Central memory CD8-positive, alpha-beta T cell (primary cell): Measurements from ENCODE around the gene DBR1.

Source experiments
- ATAC-seq: fragments of 150-1000 bp; cut with Tn5 transposase; replicated peaks from 2 replicates; pipeline ENCODE4 v1.10.0; 2022; ENCODE audit warnings: mild to moderate bottlenecking, moderate FRiP score, moderate number of reproducible peaks; ENCODE audit not compliant: poor library complexity, severe bottlenecking; ENCODE audit errors: extremely low read depth
- DNase-seq, 2 donors: peaks; one replicate each; pipeline ENCODE4 v3.0.0; 2021; ENCODE audit warnings: low spot score in 2 of 2
- H3K27ac Mint-ChIP-seq: one replicate; pipeline ENCODE4 v1.8.0; 2022; ENCODE audit warnings: low read depth, mild to moderate bottlenecking, moderate library complexity, mixed read lengths
- H3K27me3 Mint-ChIP-seq: one replicate; pipeline ENCODE4 v1.8.0; 2022; ENCODE audit warnings: mixed read lengths
- H3K36me3 Mint-ChIP-seq: one replicate; pipeline ENCODE4 v1.8.0; 2022; ENCODE audit warnings: mild to moderate bottlenecking, moderate library complexity, mixed read lengths; ENCODE audit not compliant: insufficient read depth
- H3K4me1 Mint-ChIP-seq: one replicate; pipeline ENCODE4 v1.8.0; 2022; ENCODE audit warnings: mixed read lengths
- H3K4me3 Mint-ChIP-seq: one replicate; pipeline ENCODE4 v1.8.0; 2022; ENCODE audit warnings: mild to moderate bottlenecking, moderate library complexity, mixed read lengths
- H3K9me3 Mint-ChIP-seq: one replicate; pipeline ENCODE4 v1.8.0; 2022; ENCODE audit warnings: mixed read lengths

The DBR1 gene

GRCh38 chr3:138174421-138175131 is at the start of gene DBR1:
Gene DBR1, minus strand, starts transcription at chr3:138174921. Its CDS starts 126 bp downstream, at chr3:138174795.
- peak; percentile 86 for ATAC-seq
- H3K27me3 Mint-ChIP-seq: peaks cover 9% of the 10 kb centered on the region
- peak; percentile 58 to 59 for DNase-seq
- H3K36me3 Mint-ChIP-seq: peaks cover 20% of the 10 kb centered on the region
- peak within 1 kb of the TSS; percentile 98 for H3K27ac Mint-ChIP-seq
- peaks cover 42% of the 10 kb centered on the region for H3K4me1 Mint-ChIP-seq
- peak within 1 kb of the TSS; percentile 89 for H3K4me3 Mint-ChIP-seq
- H3K9me3 Mint-ChIP-seq: no peaks in the 10 kb centered on the region

- Mint-ChIP-seq H3K9me3 (no peaks in the 10 kb centered on the region), H3K4me3 (no peak overlapping the region), H3K4me1 (peaks cover 20% of the 10 kb centered on the region), H3K36me3 (peaks cover 45% of the 10 kb centered on the region), H3K27ac (no peak overlapping the region), H3K27me3 (no peaks in the 10 kb centered on the region)
- ATAC-seq (no peak), DNase-seq (no peak)
Measured at GRCh38 chr3:138222942-138223287, 48.2 kb upstream of the DBR1 start.

DNA sequence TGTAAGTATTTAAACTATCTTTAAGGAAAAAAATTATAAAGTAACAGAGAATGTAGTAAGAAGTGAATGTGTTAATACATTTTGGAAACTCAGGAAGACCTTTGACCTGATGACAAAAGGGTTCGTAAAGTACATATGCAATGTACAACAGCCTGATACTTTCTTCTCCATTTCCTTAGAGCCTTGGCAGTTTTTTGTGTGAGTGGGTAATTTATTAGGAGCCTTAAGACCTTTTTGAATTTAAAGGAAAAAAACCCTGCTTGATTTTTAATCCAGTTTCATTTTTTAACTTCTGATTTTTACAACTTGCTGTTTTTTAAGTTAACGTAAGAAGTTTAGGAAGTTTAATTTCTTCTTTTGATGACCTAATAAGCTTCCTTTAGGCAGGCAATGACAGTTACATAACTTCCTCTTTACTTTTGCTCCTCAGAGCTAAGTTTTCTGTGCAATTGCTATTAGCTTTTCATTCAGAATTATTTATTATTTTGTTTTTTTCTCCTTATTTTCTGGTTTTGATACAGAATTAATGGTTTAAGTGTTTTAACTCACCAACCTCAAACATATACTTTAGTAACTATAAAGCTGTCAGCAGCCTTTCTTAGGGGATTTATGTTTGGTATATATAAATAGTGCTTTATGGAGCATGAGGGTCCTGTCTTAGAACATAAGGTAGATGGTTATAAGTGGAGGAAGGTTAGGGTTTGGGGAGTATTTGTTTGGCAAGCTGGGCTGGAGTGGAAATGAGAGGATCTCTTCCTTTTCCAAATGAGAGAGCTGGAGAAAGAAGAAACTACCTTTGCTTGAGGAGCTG is 47.6 kb upstream of the DBR1 start:
- H3K9me3 Mint-ChIP-seq: no peaks in the 10 kb centered on the region
- H3K36me3 Mint-ChIP-seq: peaks cover 42% of the 10 kb centered on the region
- H3K27ac Mint-ChIP-seq: peak overlapping the region; percentile 17
- H3K27me3 Mint-ChIP-seq: no peaks in the 10 kb centered on the region
- H3K4me3 Mint-ChIP-seq: no peak overlapping the region
- DNase-seq (no peak), ATAC-seq (no peak)
- H3K4me1 Mint-ChIP-seq: peaks cover 26% of the 10 kb centered on the region

DNA sequence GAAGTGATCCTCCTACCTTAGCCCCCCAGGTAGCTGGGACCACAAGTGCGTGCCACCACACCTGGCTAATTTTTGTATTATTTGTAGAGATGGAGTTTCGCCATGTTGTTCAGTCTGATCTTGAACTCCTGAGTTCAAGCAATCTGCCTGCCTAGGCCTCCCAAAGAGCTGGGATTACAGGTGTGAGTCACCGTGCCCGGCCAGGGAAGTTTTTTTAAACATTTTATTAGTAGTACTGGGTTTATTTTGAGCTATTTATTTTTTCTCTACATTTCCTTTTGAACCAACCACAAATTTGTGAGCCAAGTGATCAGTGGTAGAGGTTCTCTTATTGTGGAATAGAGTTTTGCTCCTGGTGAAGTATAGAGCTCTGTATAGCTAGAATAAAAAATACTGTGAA is 46.1 kb upstream of the DBR1 start:
- Mint-ChIP-seq H3K9me3 (no peaks in the 10 kb centered on the region), H3K4me1 (peaks cover 26% of the 10 kb centered on the region), H3K36me3 (peaks cover 29% of the 10 kb centered on the region), H3K27ac (peak overlapping the region; percentile 17), H3K27me3 (no peaks in the 10 kb centered on the region), H3K4me3 (no peak overlapping the region)
- ATAC-seq (no peak), DNase-seq (no peak)

DNA sequence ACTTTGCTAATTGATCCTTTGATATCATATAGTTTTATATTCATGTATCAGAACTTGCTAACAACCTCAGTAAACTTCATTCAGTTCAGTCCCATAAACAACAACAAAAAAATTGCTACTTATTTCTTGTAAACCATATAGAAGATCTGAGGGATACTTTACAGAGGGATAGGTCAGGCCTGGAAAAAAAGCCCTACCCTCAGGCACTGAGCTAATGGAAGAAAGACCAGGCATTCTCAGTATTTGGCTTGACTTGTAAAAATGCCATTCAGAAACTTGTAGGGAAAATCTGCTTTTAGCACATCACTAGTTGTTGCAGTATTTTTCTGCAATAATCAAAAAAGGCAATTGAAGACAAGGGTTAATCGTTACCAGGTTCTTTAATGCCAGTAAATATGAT is 45.5 kb upstream of the DBR1 start:
- peak overlapping the region; percentile 7 for H3K27ac Mint-ChIP-seq
- H3K27me3 Mint-ChIP-seq: no peaks in the 10 kb centered on the region
- no peaks in the 10 kb centered on the region for H3K9me3 Mint-ChIP-seq
- ATAC-seq: no peak
- no peak for DNase-seq
- peaks cover 26% of the 10 kb centered on the region for H3K4me1 Mint-ChIP-seq
- peaks cover 24% of the 10 kb centered on the region for H3K36me3 Mint-ChIP-seq
- H3K4me3 Mint-ChIP-seq: no peak overlapping the region

- H3K4me3 Mint-ChIP-seq: no peak overlapping the region
- ATAC-seq (no peak), DNase-seq (no peak)
- H3K9me3 Mint-ChIP-seq: no peaks in the 10 kb centered on the region
- peaks cover 26% of the 10 kb centered on the region for H3K4me1 Mint-ChIP-seq
- no peak overlapping the region for H3K27ac Mint-ChIP-seq
- no peaks in the 10 kb centered on the region for H3K27me3 Mint-ChIP-seq
- peaks cover 17% of the 10 kb centered on the region for H3K36me3 Mint-ChIP-seq
Measured at GRCh38 chr3:138219255-138219654, 44.5 kb upstream of the DBR1 start.

GRCh38 chr3:138213398-138214085 is 38.8 kb upstream of the DBR1 start:
- Mint-ChIP-seq H3K9me3 (no peaks in the 10 kb centered on the region), H3K4me3 (no peak overlapping the region), H3K4me1 (peaks cover 36% of the 10 kb centered on the region), H3K36me3 (peaks cover 11% of the 10 kb centered on the region), H3K27me3 (no peaks in the 10 kb centered on the region), H3K27ac (no peak overlapping the region)
- no peak for ATAC-seq
- DNase-seq: no peak

DNA sequence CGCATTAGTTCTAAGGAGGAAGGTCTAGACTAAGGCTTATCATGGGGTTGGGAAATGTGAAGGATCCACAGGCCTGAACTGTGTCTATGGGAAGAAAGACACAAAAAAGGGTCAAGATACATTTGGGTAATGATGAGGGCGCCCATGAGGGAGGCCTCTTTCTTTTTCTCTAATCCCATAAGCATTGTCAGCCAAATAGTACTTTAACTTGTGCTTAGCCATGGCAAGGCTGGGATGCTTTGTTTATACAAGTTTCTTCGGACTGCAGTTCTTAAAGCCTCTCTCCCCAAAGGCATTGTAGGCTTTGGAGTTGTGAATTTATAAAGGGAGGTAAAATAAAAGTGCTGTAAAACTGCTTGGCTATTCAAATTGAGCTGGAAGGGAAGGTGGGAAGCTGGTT is 35.8 kb upstream of the DBR1 start:
- no peaks in the 10 kb centered on the region for H3K27me3 Mint-ChIP-seq
- no peak overlapping the region for H3K4me3 Mint-ChIP-seq
- H3K36me3 Mint-ChIP-seq: peaks cover 9% of the 10 kb centered on the region
- peaks cover 46% of the 10 kb centered on the region for H3K4me1 Mint-ChIP-seq
- no peaks in the 10 kb centered on the region for H3K9me3 Mint-ChIP-seq
- no peak overlapping the region for H3K27ac Mint-ChIP-seq
- ATAC-seq (no peak), DNase-seq (no peak)

- Mint-ChIP-seq H3K9me3 (no peaks in the 10 kb centered on the region), H3K27me3 (no peaks in the 10 kb centered on the region), H3K4me1 (peaks cover 62% of the 10 kb centered on the region), H3K27ac (no peak overlapping the region), H3K36me3 (no peaks in the 10 kb centered on the region), H3K4me3 (no peak overlapping the region)
- DNase-seq (no peak), ATAC-seq (no peak)
Measured at GRCh38 chr3:138206196-138206595, 31.5 kb upstream of the DBR1 start.

GRCh38 chr3:138205527-138205926 is 30.8 kb upstream of the DBR1 start:
- Mint-ChIP-seq H3K4me3 (no peak overlapping the region), H3K27ac (no peak overlapping the region), H3K36me3 (peaks cover 2% of the 10 kb centered on the region), H3K4me1 (peaks cover 61% of the 10 kb centered on the region), H3K27me3 (no peaks in the 10 kb centered on the region), H3K9me3 (no peaks in the 10 kb centered on the region)
- ATAC-seq (no peak), DNase-seq (no peak)

- H3K27ac Mint-ChIP-seq: no peak overlapping the region
Measured at GRCh38 chr3:138203938-138204337, 29.2 kb upstream of the DBR1 start.

GRCh38 chr3:138202945-138203701 is 28.4 kb upstream of the DBR1 start:
- ATAC-seq (no peak), DNase-seq (no peak)
- H3K27me3 Mint-ChIP-seq: no peaks in the 10 kb centered on the region
- H3K36me3 Mint-ChIP-seq: peaks cover 2% of the 10 kb centered on the region
- H3K27ac Mint-ChIP-seq: no peak overlapping the region
- no peak overlapping the region for H3K4me3 Mint-ChIP-seq
- no peaks in the 10 kb centered on the region for H3K9me3 Mint-ChIP-seq
- H3K4me1 Mint-ChIP-seq: peaks cover 67% of the 10 kb centered on the region

More at GRCh38 chr3:138203938-138204337, 29.2 kb upstream of the DBR1 start:
- H3K4me3 Mint-ChIP-seq: no peak overlapping the region
- DNase-seq (no peak), ATAC-seq (no peak)
- H3K27me3 Mint-ChIP-seq: no peaks in the 10 kb centered on the region
- peaks cover 69% of the 10 kb centered on the region for H3K4me1 Mint-ChIP-seq
- H3K36me3 Mint-ChIP-seq: peaks cover 2% of the 10 kb centered on the region
- no peaks in the 10 kb centered on the region for H3K9me3 Mint-ChIP-seq
